Measurements from ENCODE around the gene EDNRA.

- TF ChIP-seq CTCF (IDR thresholded peaks at IDR 0.05; ENCODE audit: low read length), result no peak
- TF ChIP-seq EZH2 (IDR thresholded peaks at IDR 0.05; ENCODE audit: borderline replicate concordance, low read length), result no peak
These were observed 57.8 kb downstream of the EDNRA start for GRCh38 chr4:147538711-147539110.

Measured in OCI-LY1 (cell line).